Calu3 (cell line): ENCODE results near the gene CREB3L1. TPM values are rescaled to one million over a fixed set of nuclear protein-coding genes. Genes with fewer than 3 reads are reported as not detected.
A peak's percentile ranks its signal among the peaks of the same experiment; 100 is the strongest.

Source experiments
- BruUV-seq: library from RNA; stranded (reverse); fragments of 400-500 nt; replicated peaks from 2 replicates; lab custom pipeline; 2021; lab: Mats Ljungman, UMichigan
- CTCF ChIA-PET: fragments of 300-600 bp; sonication (Branson Sonifier 250); formaldehyde crosslinking; loops from one replicate; lab custom pipeline; 2022; ENCODE audit warnings: antibody characterized with exemption; lab: Charles Lee
- DNase-seq: peaks from one replicate; pipeline ENCODE4 v3.0.0; 2022
- H3K27ac Mint-ChIP-seq: one replicate; pipeline ENCODE4 v1.8.0; 2022; ENCODE audit warnings: mixed read lengths; ENCODE audit not compliant: unreplicated experiment
- H3K27me3 Mint-ChIP-seq: one replicate; pipeline ENCODE4 v1.8.0; 2022; ENCODE audit warnings: mixed read lengths; ENCODE audit not compliant: unreplicated experiment
- H3K36me3 Mint-ChIP-seq: one replicate; pipeline ENCODE4 v1.8.0; 2022; ENCODE audit warnings: mild to moderate bottlenecking, moderate library complexity, mixed read lengths; ENCODE audit not compliant: insufficient read depth, unreplicated experiment
- H3K4me1 Mint-ChIP-seq: one replicate; pipeline ENCODE4 v1.8.0; 2022; ENCODE audit warnings: mild to moderate bottlenecking, low read depth, mixed read lengths; ENCODE audit not compliant: unreplicated experiment
- H3K4me3 Mint-ChIP-seq: one replicate; pipeline ENCODE4 v1.8.0; 2022; ENCODE audit warnings: mild to moderate bottlenecking, low read depth, moderate library complexity, mixed read lengths; ENCODE audit not compliant: unreplicated experiment
- H3K9me3 Mint-ChIP-seq: one replicate; pipeline ENCODE4 v1.8.0; 2022; ENCODE audit warnings: low read depth, mixed read lengths; ENCODE audit not compliant: unreplicated experiment
- CTCF ChIP-seq: fragments of 200-600 bp; IDR thresholded peaks from one replicate; pipeline ENCODE4 v1.8.0; 2022; ENCODE audit warnings: antibody characterized with exemption; ENCODE audit not compliant: unreplicated experiment
- intact Hi-C: fragments of 100-400 bp; cut with micrococcal nuclease; formaldehyde crosslinking; loops from one replicate; pipeline ENCODE4 v1.10.0; 2022; ENCODE audit not compliant: unreplicated experiment
- total RNA-seq: library from RNA; stranded (reverse); gene quantifications from 2 replicates; pipeline ENCODE4 v1.2.3, GENCODE V29; 2022

CREB3L1 gene
- total RNA-seq, 1 experiment from 2014 or later: not detected

GRCh38 chr11:46240861-46241260 lies 36.6 kb upstream of the CREB3L1 start:
- no peak for DNase-seq
- intact Hi-C loops: loop anchor here (5.0 to 10.0 kb wide), 3 partner anchors 119 to 294 kb away; partner anchors contain the start of gene PHF21A
- H3K36me3 Mint-ChIP-seq: peaks cover 23% of the 10 kb centered on the region
- peaks cover 33% of the 10 kb centered on the region for H3K4me1 Mint-ChIP-seq
- H3K27ac Mint-ChIP-seq: no peak overlapping the region
- H3K27me3 Mint-ChIP-seq: peaks cover 23% of the 10 kb centered on the region
- no peak overlapping the region for H3K4me3 Mint-ChIP-seq
- H3K9me3 Mint-ChIP-seq: no peaks in the 10 kb centered on the region
- CTCF ChIA-PET: interaction anchor here (0.6 to 0.9 kb wide), 2 partner anchors 58 to 98 kb away, joined by 3 read pairs; no protein-coding TSS in a partner anchor
- BruUV-seq: no TSS peak
- TF ChIP-seq CTCF: no peak

DNA sequence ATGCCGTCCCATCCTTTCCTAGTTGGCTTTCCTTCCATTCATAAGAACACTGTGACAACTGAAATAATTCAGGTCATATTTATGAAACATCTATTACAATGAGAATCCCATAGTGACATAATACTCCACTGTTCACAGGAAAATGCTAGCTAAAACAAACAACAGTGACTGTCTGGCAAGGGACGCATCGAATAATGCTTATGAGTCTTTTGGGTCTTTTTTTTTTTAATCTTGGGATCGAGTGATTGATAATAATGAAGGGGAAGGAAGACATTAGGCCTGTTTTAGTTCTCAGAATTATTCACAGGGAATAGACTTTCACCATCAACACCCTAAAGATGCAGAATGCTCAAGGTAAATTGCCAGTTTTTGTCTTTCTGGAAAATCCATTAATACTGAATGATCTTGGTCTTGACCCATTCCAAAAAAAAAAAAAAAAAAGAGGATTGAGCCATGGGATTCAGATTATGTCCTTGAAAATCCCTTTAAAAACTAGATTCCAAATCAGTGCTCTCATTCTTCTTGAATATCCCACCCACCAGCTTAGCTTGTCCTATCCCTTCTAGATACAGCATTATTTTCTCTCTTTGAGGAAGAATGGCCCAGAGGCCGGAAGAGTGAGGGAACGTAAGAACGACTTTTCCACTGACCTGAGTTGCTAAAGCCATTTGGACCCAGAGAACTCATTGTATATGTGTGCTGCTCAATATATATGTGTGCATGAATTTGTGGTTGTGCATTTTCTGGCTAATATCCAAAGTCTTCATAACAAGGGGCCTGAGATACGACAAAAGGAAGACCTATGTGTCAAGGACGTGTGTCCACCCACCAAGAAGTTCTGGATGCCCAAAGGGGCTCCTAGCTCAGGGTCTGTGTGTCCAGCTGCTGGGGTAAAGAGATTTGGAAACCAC lies 35.2 kb upstream of the CREB3L1 start:
- intact Hi-C loops: loop anchor here (5.0 to 10.0 kb wide), 3 partner anchors 120 to 293 kb away; partner anchors contain the start of gene PHF21A
- no peaks in the 10 kb centered on the region for H3K9me3 Mint-ChIP-seq
- BruUV-seq: no TSS peak
- H3K4me3 Mint-ChIP-seq: peak overlapping the region; percentile 83
- peaks cover 21% of the 10 kb centered on the region for H3K36me3 Mint-ChIP-seq
- peak overlapping the region; percentile 99 for H3K27ac Mint-ChIP-seq
- no peak for DNase-seq
- H3K4me1 Mint-ChIP-seq: peaks cover 22% of the 10 kb centered on the region
- peaks cover 9% of the 10 kb centered on the region for H3K27me3 Mint-ChIP-seq
- CTCF ChIA-PET: interaction anchor here (0.6 to 2.4 kb wide), 3 partner anchors 67 to 287 kb away, joined by 4 to 12 read pairs (median 7); no protein-coding TSS in a partner anchor
- no peak for TF ChIP-seq CTCF

GRCh38 chr11:46242952-46243795 lies 34.3 kb upstream of the CREB3L1 start:
- Mint-ChIP-seq H3K27ac (peak overlapping the region; percentile 99), H3K4me1 (peaks cover 24% of the 10 kb centered on the region), H3K9me3 (no peaks in the 10 kb centered on the region), H3K36me3 (peaks cover 14% of the 10 kb centered on the region), H3K27me3 (no peaks in the 10 kb centered on the region), H3K4me3 (peak overlapping the region; percentile 83)
- peak; percentile 96 for DNase-seq
- BruUV-seq: TSS peak; percentile 100
- TF ChIP-seq CTCF: no peak
- CTCF ChIA-PET: interaction anchor here (0.6 to 2.4 kb wide), 10 partner anchors 9 to 286 kb away, joined by 3 to 12 read pairs (median 4); no protein-coding TSS in a partner anchor
- intact Hi-C loops: loop anchor here (5.0 to 10.0 kb wide), 3 partner anchors 119 to 292 kb away; partner anchors contain the start of gene PHF21A

GRCh38 chr11:46243796-46244109 lies 33.7 kb upstream of the CREB3L1 start:
- CTCF ChIA-PET: interaction anchor here (0.7 to 2.4 kb wide), 9 partner anchors 8 to 286 kb away, joined by 3 to 12 read pairs (median 4); no protein-coding TSS in a partner anchor
- H3K27ac Mint-ChIP-seq: peak overlapping the region; percentile 99
- peaks cover 30% of the 10 kb centered on the region for H3K4me1 Mint-ChIP-seq
- intact Hi-C loops: loop anchor here (5.0 to 10.0 kb wide), 3 partner anchors 119 to 291 kb away; partner anchors contain the start of gene PHF21A
- TF ChIP-seq CTCF: no peak
- H3K36me3 Mint-ChIP-seq: peaks cover 14% of the 10 kb centered on the region
- DNase-seq: no peak
- H3K27me3 Mint-ChIP-seq: no peaks in the 10 kb centered on the region
- no peaks in the 10 kb centered on the region for H3K9me3 Mint-ChIP-seq
- peak overlapping the region; percentile 83 for H3K4me3 Mint-ChIP-seq
- TSS peak; percentile 87 for BruUV-seq
